HCT116 (cell line): ENCODE measurements around the gene DHODH. TPM values are rescaled to one million over a fixed set of nuclear protein-coding genes. Genes with fewer than 3 reads are reported as not detected.

Experiments used
- ATAC-seq: fragments of 200-7000 bp; cut with Tn5 transposase; 2 replicates; pipeline ENCODE4 v1.9.1; 2020; ENCODE audit warnings: mild to moderate bottlenecking, moderate library complexity
- BruUV-seq: library from RNA; stranded (reverse); fragments of 400-500 nt; replicated peaks from 2 replicates; lab custom pipeline; 2021; lab: Mats Ljungman, UMichigan
- CTCF ChIA-PET: fragments of 300-600 bp; sonication (Branson Sonifier 250); formaldehyde crosslinking; loops from one replicate; lab custom pipeline; 2021; ENCODE audit warnings: antibody characterized with exemption; lab: Charles Lee
- POLR2A ChIA-PET: fragments of 300-600, 350-600 bp; sonication (Branson Sonifier 250); formaldehyde crosslinking; loops from one replicate; lab custom pipeline; 2021; ENCODE audit warnings: antibody characterized with exemption; lab: Charles Lee
- RAD21 ChIA-PET, 2 experiments: fragments of 300-600 bp; sonication (Branson Sonifier 250); formaldehyde crosslinking; loops; one replicate each; lab custom pipeline; 2023; ENCODE audit warnings: low total read pairs in 2 of 2; ENCODE audit not compliant: uncharacterized antibody in 2 of 2, unreplicated experiment in 2 of 2, low non-redundant PET in 1 of 2; lab: Charles Lee
- DNase-seq: peaks from one replicate; pipeline ENCODE4 v3.0.0-alpha.2; 2010; ENCODE audit warnings: low read depth, low spot score
- H2AFZ ChIP-seq: fragments of 200-600 bp; shearing (Covaris generic), sonication (generic); 2 replicates; pipeline ENCODE4 v1.6.1; 2017; ENCODE audit warnings: low read depth, mixed run types, mixed read lengths, antibody characterized with exemption, low read length; ENCODE audit not compliant: poor library complexity, severe bottlenecking
- H3K27ac ChIP-seq: 2 replicates; pipeline ENCODE4 v1.5.1; 2012; ENCODE audit warnings: low read depth, low read length
- H3K27me3 ChIP-seq: fragments of 200-600 bp; sonication (generic); 2 replicates; pipeline ENCODE4 v1.6.1; 2016; ENCODE audit warnings: mixed run types, low read length, mixed read lengths; ENCODE audit not compliant: insufficient read depth
- H3K36me3 ChIP-seq, 2 experiments: fragments of 200-500 bp in 1 of 2; fragments of 200-600 bp in 1 of 2; sonication (Bioruptor generic) in 1 of 2; sonication (generic) in 1 of 2; 2 replicates each; pipeline versions ENCODE4 v1.5.1 to v1.6.1; 2014 to 2016; ENCODE audit warnings: low read length in 2 of 2, inconsistent platforms in 1 of 2, mixed read lengths in 1 of 2, mixed run types in 1 of 2; ENCODE audit not compliant: insufficient read depth in 2 of 2, control insufficient read depth in 1 of 2
- H3K4me1 ChIP-seq, 2 experiments: fragments of 200-600 bp in 1 of 2; sonication (generic) in 1 of 2; 2 replicates each; pipeline versions ENCODE4 v1.5.1 to v1.6.1; 2012 to 2017; ENCODE audit warnings: low read length in 2 of 2, inconsistent platforms in 1 of 2, mild to moderate bottlenecking in 1 of 2, mixed read lengths in 1 of 2, mixed run types in 1 of 2, moderate library complexity in 1 of 2; ENCODE audit not compliant: insufficient read depth in 2 of 2, control insufficient read depth in 1 of 2
- H3K4me2 ChIP-seq: fragments of 200-600 bp; sonication (generic); 2 replicates; pipeline ENCODE4 v1.6.1; 2017; ENCODE audit warnings: mixed run types, low read length, mixed read lengths
- H3K4me3 ChIP-seq, 2 experiments: fragments of 200-600 bp in 1 of 2; sonication (generic) in 1 of 2; replicated peaks in 1 of 2; 2 replicates each; pipeline ENCODE4 v1.5.1; 2011 to 2016; ENCODE audit warnings: low read length in 2 of 2, control low read depth in 1 of 2, low read depth in 1 of 2, mild to moderate bottlenecking in 1 of 2, mixed read lengths in 1 of 2, mixed run types in 1 of 2
- H3K79me2 ChIP-seq: fragments of 200-600 bp; sonication (generic); 2 replicates; pipeline ENCODE4 v1.6.1; 2017; ENCODE audit warnings: mild to moderate bottlenecking, mixed run types, low read length, moderate library complexity, mixed read lengths; ENCODE audit not compliant: insufficient read depth
- H3K9ac ChIP-seq: fragments of 200-600 bp; sonication (generic); 2 replicates; pipeline ENCODE4 v1.6.1; 2016; ENCODE audit warnings: low read length, mixed read lengths
- H3K9me2 ChIP-seq: fragments of 200-600 bp; sonication (generic), shearing (Covaris generic); 2 replicates; pipeline ENCODE4 v1.6.1; 2017; ENCODE audit warnings: mixed run types, mild to moderate bottlenecking, moderate library complexity; ENCODE audit not compliant: insufficient read depth
- H3K9me3 ChIP-seq, 2 experiments: fragments of 200-500 bp in 1 of 2; fragments of 200-600 bp in 1 of 2; sonication (Bioruptor generic) in 1 of 2; sonication (generic) in 1 of 2; 2 replicates each; pipeline ENCODE4 v1.6.1; 2014 to 2017; ENCODE audit warnings: low read length in 2 of 2, mixed read lengths in 2 of 2, inconsistent platforms in 1 of 2, low read depth in 1 of 2, mild to moderate bottlenecking in 1 of 2, mixed run types in 1 of 2, moderate library complexity in 1 of 2; ENCODE audit not compliant: control insufficient read depth in 1 of 2, insufficient read depth in 1 of 2
- H4K20me1 ChIP-seq: fragments of 200-600 bp; sonication (generic), shearing (Covaris generic); 2 replicates; pipeline ENCODE4 v1.6.1; 2017; ENCODE audit warnings: mixed run types, mild to moderate bottlenecking, moderate library complexity; ENCODE audit not compliant: insufficient read depth
- CBX3 ChIP-seq: IDR thresholded peaks from 2 replicates; pipeline ENCODE4 v1.6.1; 2012; ENCODE audit warnings: low read depth
- CEBPB ChIP-seq: IDR thresholded peaks from 2 replicates; pipeline ENCODE4 v1.6.1; 2012; ENCODE audit warnings: low read depth
- CTCF ChIP-seq, 3 experiments: fragments of 200-600 bp in 1 of 3; sonication (generic) in 1 of 3; IDR thresholded peaks in 2 of 3; conservative IDR thresholded peaks in 1 of 3; 2 replicates each; pipeline ENCODE4 v1.5.1; 2012 to 2017; ENCODE audit warnings: low read depth in 2 of 3, low read length in 2 of 3, antibody characterized with exemption in 1 of 3, borderline replicate concordance in 1 of 3, control low read depth in 1 of 3, mild to moderate bottlenecking in 1 of 3, mixed read lengths in 1 of 3, mixed run types in 1 of 3, moderate library complexity in 1 of 3; ENCODE audit not compliant: insufficient read depth in 1 of 3
- EGR1 ChIP-seq: IDR thresholded peaks from 2 replicates; pipeline ENCODE4 v1.6.1; 2012; ENCODE audit warnings: low read depth
- ELF1 ChIP-seq: IDR thresholded peaks from 2 replicates; pipeline ENCODE4 v1.6.1; 2012; ENCODE audit warnings: low read depth, borderline replicate concordance
- EZH2 ChIP-seq: fragments of 200-600 bp; sonication (generic); IDR thresholded peaks from 2 replicates; pipeline ENCODE4 v1.6.1; 2017; ENCODE audit warnings: antibody characterized with exemption, mixed run types
- MAX ChIP-seq: IDR thresholded peaks from 2 replicates; pipeline ENCODE4 v1.6.1; 2012
- POLR2AphosphoS5 ChIP-seq: IDR thresholded peaks from 2 replicates; pipeline ENCODE4 v1.6.1; 2011; ENCODE audit warnings: mild to moderate bottlenecking, low read depth, low read length, moderate library complexity
- RAD21 ChIP-seq: IDR thresholded peaks from 2 replicates; pipeline ENCODE4 v1.6.1; 2012; ENCODE audit warnings: low read depth, mild to moderate bottlenecking
- SIN3A ChIP-seq: IDR thresholded peaks from 2 replicates; pipeline ENCODE4 v1.6.1; 2012; ENCODE audit warnings: low read depth
- SP1 ChIP-seq: IDR thresholded peaks from 2 replicates; pipeline ENCODE4 v1.6.1; 2012; ENCODE audit warnings: low read depth
- SRF ChIP-seq: IDR thresholded peaks from 2 replicates; pipeline ENCODE4 v1.6.1; 2012; ENCODE audit warnings: low read depth
- TCF7L2 ChIP-seq: IDR thresholded peaks from 2 replicates; pipeline ENCODE4 v1.7.0; 2011; ENCODE audit warnings: borderline replicate concordance, inconsistent platforms; ENCODE audit not compliant: insufficient read depth, insufficient read length; ENCODE audit errors: extremely low read depth
- YY1 ChIP-seq: IDR thresholded peaks from 2 replicates; pipeline ENCODE4 v1.6.1; 2011; ENCODE audit warnings: low read length, low read depth, moderate library complexity, mild to moderate bottlenecking; ENCODE audit not compliant: insufficient replicate concordance; ENCODE audit errors: extremely low read depth
- ZBTB33 ChIP-seq: IDR thresholded peaks from 2 replicates; pipeline ENCODE4 v1.6.1; 2011; ENCODE audit warnings: mild to moderate bottlenecking, low read length, moderate library complexity; ENCODE audit not compliant: insufficient replicate concordance; ENCODE audit errors: extremely low read depth
- ZFX ChIP-seq: fragments of 450-650 bp; IDR thresholded peaks from 2 replicates; pipeline ENCODE4 v1.6.1; 2017
- ZNF274 ChIP-seq: fragments of 200-500 bp; sonication (Bioruptor generic); IDR thresholded peaks from 2 replicates; pipeline ENCODE4 v1.6.1; 2014; ENCODE audit warnings: mild to moderate bottlenecking, low read depth, low read length, inconsistent platforms
- intact Hi-C: fragments of 100-400 bp; cut with micrococcal nuclease; formaldehyde crosslinking; loops from 2 replicates; pipeline ENCODE4 v1.10.0; 2022
- total RNA-seq: library from RNA; stranded (reverse); gene quantifications from one replicate; pipeline ENCODE4 v1.2.1, GENCODE V29; 2021; ENCODE audit not compliant: unreplicated experiment
- TF ChIP-seq, protein P1 (sequence below): IDR thresholded peaks from 2 replicates; pipeline ENCODE4 v1.6.1; 2012; ENCODE audit warnings: low read depth
- TF ChIP-seq, protein P2 (sequence below): IDR thresholded peaks from 2 replicates; pipeline ENCODE4 v1.6.1; 2012

DHODH gene
- total RNA-seq, 1 experiment from 2014 or later = 22.1 TPM

GRCh38 chr16:72044296-72044695 lies 35.8 kb downstream of the DHODH start:
- no peaks in the 10 kb centered on the region for H3K79me2 ChIP-seq
- H3K9me3 ChIP-seq = no peaks in the 10 kb centered on the region; a peak in 2 of 4 replicates
- DNase-seq (no peak), ATAC-seq (no peak)
- H3K36me3 ChIP-seq = no peaks in the 10 kb centered on the region
- H3K27ac ChIP-seq = no peak overlapping the region
- no peaks in the 10 kb centered on the region for H3K4me1 ChIP-seq
- no peak overlapping the region for H3K4me2 ChIP-seq
- H3K9ac ChIP-seq = no peak overlapping the region
- intact Hi-C loops = no loop called here
- no peaks in the 10 kb centered on the region for H4K20me1 ChIP-seq
- H3K4me3 ChIP-seq = no peak overlapping the region
- H3K27me3 ChIP-seq = no peaks in the 10 kb centered on the region
- H2AFZ ChIP-seq = no peak overlapping the region
- RAD21 ChIA-PET = no interaction called here
- no TSS peak for BruUV-seq
- TF ChIP-seq RAD21 (no peak), SP1 (no peak), SIN3A (no peak), ZNF274 (no peak), CEBPB (no peak), ELF1 (no peak), ZFX (no peak), SRF (no peak), EZH2 (no peak), YY1 (no peak), TCF7L2 (no peak), ZBTB33 (no peak), CTCF (IDR thresholded peaks at IDR 0.05 in 2 of 3, conservative IDR thresholded peaks at IDR 0.05 in 1 of 3; ENCODE audit: borderline replicate concordance in 1 of 3, insufficient read depth in 1 of 3, low read depth in 2 of 3, low read length in 2 of 3) (no peak), POLR2AphosphoS5 (no peak), CBX3 (no peak), MAX (no peak), EGR1 (no peak)
- TF ChIP-seq, protein P1, sequence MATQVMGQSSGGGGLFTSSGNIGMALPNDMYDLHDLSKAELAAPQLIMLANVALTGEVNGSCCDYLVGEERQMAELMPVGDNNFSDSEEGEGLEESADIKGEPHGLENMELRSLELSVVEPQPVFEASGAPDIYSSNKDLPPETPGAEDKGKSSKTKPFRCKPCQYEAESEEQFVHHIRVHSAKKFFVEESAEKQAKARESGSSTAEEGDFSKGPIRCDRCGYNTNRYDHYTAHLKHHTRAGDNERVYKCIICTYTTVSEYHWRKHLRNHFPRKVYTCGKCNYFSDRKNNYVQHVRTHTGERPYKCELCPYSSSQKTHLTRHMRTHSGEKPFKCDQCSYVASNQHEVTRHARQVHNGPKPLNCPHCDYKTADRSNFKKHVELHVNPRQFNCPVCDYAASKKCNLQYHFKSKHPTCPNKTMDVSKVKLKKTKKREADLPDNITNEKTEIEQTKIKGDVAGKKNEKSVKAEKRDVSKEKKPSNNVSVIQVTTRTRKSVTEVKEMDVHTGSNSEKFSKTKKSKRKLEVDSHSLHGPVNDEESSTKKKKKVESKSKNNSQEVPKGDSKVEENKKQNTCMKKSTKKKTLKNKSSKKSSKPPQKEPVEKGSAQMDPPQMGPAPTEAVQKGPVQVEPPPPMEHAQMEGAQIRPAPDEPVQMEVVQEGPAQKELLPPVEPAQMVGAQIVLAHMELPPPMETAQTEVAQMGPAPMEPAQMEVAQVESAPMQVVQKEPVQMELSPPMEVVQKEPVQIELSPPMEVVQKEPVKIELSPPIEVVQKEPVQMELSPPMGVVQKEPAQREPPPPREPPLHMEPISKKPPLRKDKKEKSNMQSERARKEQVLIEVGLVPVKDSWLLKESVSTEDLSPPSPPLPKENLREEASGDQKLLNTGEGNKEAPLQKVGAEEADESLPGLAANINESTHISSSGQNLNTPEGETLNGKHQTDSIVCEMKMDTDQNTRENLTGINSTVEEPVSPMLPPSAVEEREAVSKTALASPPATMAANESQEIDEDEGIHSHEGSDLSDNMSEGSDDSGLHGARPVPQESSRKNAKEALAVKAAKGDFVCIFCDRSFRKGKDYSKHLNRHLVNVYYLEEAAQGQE = no peak
- TF ChIP-seq, protein P2, sequence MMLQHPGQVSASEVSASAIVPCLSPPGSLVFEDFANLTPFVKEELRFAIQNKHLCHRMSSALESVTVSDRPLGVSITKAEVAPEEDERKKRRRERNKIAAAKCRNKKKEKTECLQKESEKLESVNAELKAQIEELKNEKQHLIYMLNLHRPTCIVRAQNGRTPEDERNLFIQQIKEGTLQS = no peak
- POLR2A ChIA-PET = no interaction called here
- no peaks in the 10 kb centered on the region for H3K9me2 ChIP-seq
- CTCF ChIA-PET = no interaction called here
